GM23248 (cell line): ENCODE data around the gene EMP2. TPM values are rescaled to one million over a fixed set of nuclear protein-coding genes. Genes with fewer than 3 reads are reported as not detected.
"Not testable (repeated sequence)": the region's sequence is repeated elsewhere in the genome, so short reads cannot be mapped to it uniquely, and the experiment has no call there.

Experiments
- DNase-seq: peaks from one replicate; pipeline ENCODE4 v3.0.0-alpha.2; 2015
- H2AFZ ChIP-seq: fragments of 200-600 bp; sonication (generic); 2 replicates; pipeline ENCODE4 v1.6.1; 2016; ENCODE audit warnings: antibody characterized with exemption
- H3F3A ChIP-seq: fragments of 200-600 bp; sonication (generic); 2 replicates; pipeline ENCODE4 v1.6.1; 2016; ENCODE audit warnings: mild to moderate bottlenecking, antibody characterized with exemption, mixed run types; ENCODE audit not compliant: insufficient read depth
- H3K27ac ChIP-seq: fragments of 200-600 bp; sonication (generic); 2 replicates; pipeline ENCODE4 v1.5.1; 2016; ENCODE audit warnings: mild to moderate bottlenecking
- H3K27me3 ChIP-seq: fragments of 200-600 bp; sonication (generic); replicated peaks from 2 replicates; pipeline ENCODE4 v1.6.1; 2016; ENCODE audit warnings: mild to moderate bottlenecking; ENCODE audit not compliant: insufficient read depth
- H3K36me3 ChIP-seq: fragments of 200-600 bp; sonication (generic); 2 replicates; pipeline ENCODE4 v1.6.1; 2016; ENCODE audit warnings: low read depth, mild to moderate bottlenecking
- H3K4me1 ChIP-seq: fragments of 200-600 bp; sonication (generic); 2 replicates; pipeline ENCODE4 v1.6.1; 2016; ENCODE audit warnings: mild to moderate bottlenecking; ENCODE audit not compliant: insufficient read depth
- H3K4me2 ChIP-seq: fragments of 200-600 bp; sonication (generic); one replicate; pipeline ENCODE4 v1.6.1; 2016; ENCODE audit warnings: mild to moderate bottlenecking; ENCODE audit not compliant: unreplicated experiment
- H3K4me3 ChIP-seq: fragments of 200-600 bp; sonication (generic); 2 replicates; pipeline ENCODE4 v1.5.1; 2016; ENCODE audit warnings: mild to moderate bottlenecking
- H3K79me2 ChIP-seq: fragments of 200-600 bp; sonication (generic); 2 replicates; pipeline ENCODE4 v1.6.1; 2016; ENCODE audit warnings: mild to moderate bottlenecking; ENCODE audit not compliant: insufficient read depth
- H3K9ac ChIP-seq: fragments of 200-600 bp; sonication (generic); 2 replicates; pipeline ENCODE4 v1.6.1; 2016; ENCODE audit warnings: mild to moderate bottlenecking
- H3K9me2 ChIP-seq: fragments of 200-600 bp; sonication (generic); 2 replicates; pipeline ENCODE4 v1.6.1; 2016; ENCODE audit warnings: mixed run types, mild to moderate bottlenecking, moderate library complexity; ENCODE audit not compliant: insufficient read depth
- H3K9me3 ChIP-seq: fragments of 200-600 bp; sonication (generic); one replicate; pipeline ENCODE4 v1.6.1; 2017; ENCODE audit warnings: low read depth
- H4K20me1 ChIP-seq: fragments of 200-600 bp; sonication (generic); 2 replicates; pipeline ENCODE4 v1.6.0; 2016; ENCODE audit not compliant: insufficient read depth
- EZH2 ChIP-seq: fragments of 200-600 bp; sonication (generic); IDR thresholded peaks from 2 replicates; pipeline ENCODE4 v1.6.1; 2018; ENCODE audit warnings: antibody characterized with exemption, mild to moderate bottlenecking; ENCODE audit not compliant: insufficient read depth, poor library complexity, severe bottlenecking
- EZH2phosphoT487 ChIP-seq: fragments of 200-600 bp; sonication (generic); IDR thresholded peaks from 2 replicates; pipeline ENCODE4 v1.6.1; 2018; ENCODE audit warnings: antibody characterized with exemption, moderate library complexity, mild to moderate bottlenecking, low read depth; ENCODE audit not compliant: insufficient read depth
- WGBS, 2 experiments: methylation state at CpG; one replicate each; pipeline ENCODE4 v1.1.6; 2015 to 2017; ENCODE audit warnings: low lambda C conversion rate in 2 of 2, low coverage in 1 of 2; ENCODE audit errors: missing lambda C conversion rate in 2 of 2; 5-methylcytosine and 5-hydroxymethylcytosine counted together
- in situ Hi-C: fragments of 300-500 bp; cut with MboI; formaldehyde crosslinking; loops from 2 replicates; pipeline ENCODE4 v1.15.0; 2020
- polyA plus RNA-seq: library from polyadenylated mRNA; unstranded; fragments of >200 nt; fragmentation: Nextera tagmentation; extraction: Ambion mirVana; gene quantifications from 2 replicates; pipeline ENCODE4 v1.2.1, GENCODE V29; 2016
- total RNA-seq: library from RNA; depleted of rRNA; stranded (reverse); fragments of >200 nt; shearing (Covaris generic); gene quantifications from 2 replicates; pipeline ENCODE4 v1.2.3, GENCODE V29; 2014

EMP2 gene
- total and polyA plus RNA-seq, 2 experiments from 2014 or later: 26.0 to 73.7 TPM

- 49 to 88% methylated on average over 1 to 2 of the region's 2 CpGs for WGBS, 2 experiments
- H3K4me2 ChIP-seq: no peak overlapping the region
- H3K27ac ChIP-seq: no peak overlapping the region
- H3F3A ChIP-seq: no peaks in the 10 kb centered on the region
- H3K36me3 ChIP-seq: no peaks in the 10 kb centered on the region
- H4K20me1 ChIP-seq: no peaks in the 10 kb centered on the region
- in situ Hi-C loops: loop anchor here (5.0 to 10.0 kb wide), 2 partner anchors 222 to 405 kb away; no protein-coding TSS in a partner anchor
- TF ChIP-seq EZH2phosphoT487 (no peak), EZH2 (no peak)
- H3K9ac ChIP-seq: no peak overlapping the region
- H3K4me3 ChIP-seq: no peak overlapping the region
- DNase-seq: no peak
- no peaks in the 10 kb centered on the region for H3K27me3 ChIP-seq
- H3K9me3 ChIP-seq: no peaks in the 10 kb centered on the region
- H3K9me2 ChIP-seq: no peaks in the 10 kb centered on the region
- H2AFZ ChIP-seq: no peak overlapping the region
- peaks cover 5% of the 10 kb centered on the region for H3K4me1 ChIP-seq
- no peaks in the 10 kb centered on the region for H3K79me2 ChIP-seq
Observed at GRCh38 chr16:10510279-10510678, 70.1 kb downstream of the EMP2 start.

- Histone ChIP-seq H3K4me3 (no peak overlapping the region), H3K27ac (no peak overlapping the region), H3K79me2 (no peaks in the 10 kb centered on the region), H3K9me2 (no peaks in the 10 kb centered on the region), H3K9me3 (no peaks in the 10 kb centered on the region), H2AFZ (no peak overlapping the region), H3K27me3 (no peaks in the 10 kb centered on the region), H3K4me2 (no peak overlapping the region), H3K4me1 (no peaks in the 10 kb centered on the region), H3K36me3 (no peaks in the 10 kb centered on the region), H3K9ac (no peak overlapping the region), H3F3A (no peaks in the 10 kb centered on the region), H4K20me1 (no peaks in the 10 kb centered on the region)
- in situ Hi-C loops: loop anchor here (5.0 to 10.0 kb wide), 2 partner anchors 223 to 405 kb away; no protein-coding TSS in a partner anchor
- peak; percentile 85 for DNase-seq
- TF ChIP-seq EZH2phosphoT487: no peak
- no peak for TF ChIP-seq EZH2
- 33 to 39% methylated on average over 6 of the region's 6 CpGs for WGBS, 2 experiments
Observed at GRCh38 chr16:10509534-10510025, 70.8 kb downstream of the EMP2 start.

GRCh38 chr16:10505286-10505685 is 75.1 kb downstream of the EMP2 start:
- H3K27me3 ChIP-seq, H3K9me2 ChIP-seq, H3K4me2 ChIP-seq, H3K4me3 ChIP-seq, H3F3A ChIP-seq, H2AFZ ChIP-seq, H3K4me1 ChIP-seq, H3K36me3 ChIP-seq, H3K79me2 ChIP-seq, H4K20me1 ChIP-seq, H3K9me3 ChIP-seq, DNase-seq, in situ Hi-C loops, H3K27ac ChIP-seq, H3K9ac ChIP-seq: not testable (repeated sequence)
- WGBS, 2 experiments: 78% methylated on average over 3 of the region's 3 CpGs

- no peak overlapping the region for H3K27ac ChIP-seq
- no peaks in the 10 kb centered on the region for H3K27me3 ChIP-seq
- no peak overlapping the region for H3K4me3 ChIP-seq
- H3K4me2 ChIP-seq: no peak overlapping the region
- H3K9ac ChIP-seq: no peak overlapping the region
- TF ChIP-seq EZH2phosphoT487 (no peak), EZH2 (no peak)
- no peaks in the 10 kb centered on the region for H3F3A ChIP-seq
- no peak for DNase-seq
- H3K36me3 ChIP-seq: no peaks in the 10 kb centered on the region
- 96 to 100% methylated on average over 2 of the region's 2 CpGs for WGBS, 2 experiments
- no peak overlapping the region for H2AFZ ChIP-seq
- H3K9me3 ChIP-seq: no peaks in the 10 kb centered on the region
- H4K20me1 ChIP-seq: no peaks in the 10 kb centered on the region
- no peaks in the 10 kb centered on the region for H3K79me2 ChIP-seq
- H3K9me2 ChIP-seq: no peaks in the 10 kb centered on the region
- no peaks in the 10 kb centered on the region for H3K4me1 ChIP-seq
- in situ Hi-C loops: no loop called here
Observed at GRCh38 chr16:10504404-10504885, 76.0 kb downstream of the EMP2 start.

- Histone ChIP-seq H3F3A (no peaks in the 10 kb centered on the region), H3K27ac (no peak overlapping the region), H3K27me3 (no peaks in the 10 kb centered on the region), H3K36me3 (no peaks in the 10 kb centered on the region), H4K20me1 (no peaks in the 10 kb centered on the region), H3K9ac (no peak overlapping the region), H3K4me2 (no peak overlapping the region), H3K4me1 (no peaks in the 10 kb centered on the region), H2AFZ (no peak overlapping the region), H3K79me2 (no peaks in the 10 kb centered on the region), H3K9me3 (no peaks in the 10 kb centered on the region), H3K4me3 (no peak overlapping the region), H3K9me2 (no peaks in the 10 kb centered on the region)
- no peak for TF ChIP-seq EZH2phosphoT487
- no peak for TF ChIP-seq EZH2
- in situ Hi-C loops: no loop called here
- 94 to 98% methylated on average over 6 of the region's 6 CpGs for WGBS, 2 experiments
- DNase-seq: no peak
Observed at GRCh38 chr16:10502776-10503175, 77.6 kb downstream of the EMP2 start.
